ENCODE data around the gene MCTP2.

Gene MCTP2

DNA sequence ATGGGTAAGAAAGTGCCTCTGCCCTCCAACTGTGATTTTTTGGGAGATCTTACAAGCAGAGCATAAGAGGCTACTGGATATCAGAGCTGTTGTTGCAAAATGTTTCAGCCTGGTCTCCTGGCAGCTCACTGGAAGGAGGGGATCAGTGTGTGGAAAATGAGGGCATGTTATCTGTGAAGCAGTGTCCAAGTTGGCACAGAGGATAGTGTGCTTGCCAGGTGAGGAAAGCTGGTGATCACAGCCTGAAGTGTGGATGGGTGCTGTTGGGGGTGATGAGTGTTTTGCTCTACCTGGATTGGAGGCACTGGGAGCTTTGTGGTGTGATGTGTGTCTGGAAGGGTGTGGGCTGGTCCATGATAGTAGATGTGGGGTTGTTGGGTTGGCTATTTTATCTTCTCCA, 69.3 kb downstream of the MCTP2 start:
- no peak overlapping the region for H3K27ac ChIP-seq (replicated peaks; ENCODE audit: low read length)

GRCh38 chr15:94305133-94305532, 73.8 kb downstream of the MCTP2 start:
- Histone ChIP-seq H3K23ac (ENCODE audit: low read depth, low read length, poor library complexity) (no peak overlapping the region), H2BK15ac (ENCODE audit: low read length) (no peak overlapping the region), H3K4ac (ENCODE audit: low read length) (no peak overlapping the region), H3K79me1 (ENCODE audit: low read depth, low read length) (no peaks in the 10 kb centered on the region), H2BK120ac (ENCODE audit: low read depth, low read length) (no peak overlapping the region), H4K91ac (ENCODE audit: low read depth, low read length, poor library complexity) (no peak overlapping the region), H3K4me2 (ENCODE audit: insufficient read depth, low read length, poor library complexity, severe bottlenecking) (no peak overlapping the region), H4K8ac (ENCODE audit: low read depth, low read length) (no peak overlapping the region), H3K14ac (ENCODE audit: low read length) (no peak overlapping the region), H3K9ac (ENCODE audit: low read depth, low read length, poor library complexity) (no peak overlapping the region), H3K9me3 (replicated peaks in 1 of 2; ENCODE audit: control insufficient read depth in 2 of 2, insufficient read depth in 1 of 2, low read depth in 1 of 2, low read length in 2 of 2) (peaks cover 0 to 5% of the 10 kb centered on the region in 2 donors), H3K27me3 (ENCODE audit: control insufficient read depth in 3 of 3, insufficient read depth in 3 of 3, low read depth in 1 of 3, low read length in 3 of 3) (no peaks in the 10 kb centered on the region), H3K36me3 (replicated peaks in 1 of 2; ENCODE audit: control insufficient read depth in 2 of 2, insufficient read depth in 2 of 2, low read length in 2 of 2) (no peaks in the 10 kb centered on the region), H2BK12ac (ENCODE audit: low read length) (no peak overlapping the region), H2AK5ac (ENCODE audit: low read depth, low read length) (no peak overlapping the region), H2BK5ac (ENCODE audit: low read length) (no peak overlapping the region), H3K18ac (ENCODE audit: low read length) (no peak overlapping the region), H3K4me1 (ENCODE audit: control insufficient read depth in 2 of 2, insufficient read depth in 1 of 2, low read depth in 1 of 2, low read length in 2 of 2) (no peaks in the 10 kb centered on the region), H3K27ac (replicated peaks; ENCODE audit: low read length) (no peak overlapping the region), H2AFZ (ENCODE audit: low read length) (no peak overlapping the region), H3K4me3 (ENCODE audit: low read length in 2 of 2) (no peak overlapping the region)
- no CpG with 5 or more reads among the region's 4 CpGs for WGBS, 2 donors (ENCODE audit: extremely low coverage in 2 of 2, insufficient read length in 2 of 2, insufficient replicate concordance in 1 of 2)
- no peak for DNase-seq (ENCODE audit: low spot score)

More for the DNA sequence above, 69.3 kb downstream of the MCTP2 start:
- Histone ChIP-seq H2BK15ac (ENCODE audit: low read length) (no peak overlapping the region), H2AK5ac (ENCODE audit: low read depth, low read length) (no peak overlapping the region), H2BK120ac (ENCODE audit: low read depth, low read length) (no peak overlapping the region), H3K14ac (ENCODE audit: low read length) (no peak overlapping the region), H3K36me3 (replicated peaks in 1 of 2; ENCODE audit: control insufficient read depth in 2 of 2, insufficient read depth in 2 of 2, low read length in 2 of 2) (no peaks in the 10 kb centered on the region), H3K4me1 (ENCODE audit: control insufficient read depth in 2 of 2, insufficient read depth in 1 of 2, low read depth in 1 of 2, low read length in 2 of 2) (no peaks in the 10 kb centered on the region), H4K91ac (ENCODE audit: low read depth, low read length, poor library complexity) (no peak overlapping the region), H3K23ac (ENCODE audit: low read depth, low read length, poor library complexity) (no peak overlapping the region), H3K27me3 (ENCODE audit: control insufficient read depth in 3 of 3, insufficient read depth in 3 of 3, low read depth in 1 of 3, low read length in 3 of 3) (no peaks in the 10 kb centered on the region), H2AFZ (ENCODE audit: low read length) (no peak overlapping the region), H3K18ac (ENCODE audit: low read length) (no peak overlapping the region), H3K9ac (ENCODE audit: low read depth, low read length, poor library complexity) (no peak overlapping the region), H3K4ac (ENCODE audit: low read length) (no peak overlapping the region), H3K79me1 (ENCODE audit: low read depth, low read length) (no peaks in the 10 kb centered on the region), H2BK12ac (ENCODE audit: low read length) (no peak overlapping the region), H3K9me3 (replicated peaks in 1 of 2; ENCODE audit: control insufficient read depth in 2 of 2, insufficient read depth in 1 of 2, low read depth in 1 of 2, low read length in 2 of 2) (peaks cover 0 to 2% of the 10 kb centered on the region in 2 donors), H4K8ac (ENCODE audit: low read depth, low read length) (no peak overlapping the region), H3K4me2 (ENCODE audit: insufficient read depth, low read length, poor library complexity, severe bottlenecking) (no peak overlapping the region), H3K4me3 (ENCODE audit: low read length in 2 of 2) (peak overlapping the region in 1 of 2 donors; percentile 22), H2BK5ac (ENCODE audit: low read length) (no peak overlapping the region)
- DNase-seq (ENCODE audit: low spot score): no peak

DNA sequence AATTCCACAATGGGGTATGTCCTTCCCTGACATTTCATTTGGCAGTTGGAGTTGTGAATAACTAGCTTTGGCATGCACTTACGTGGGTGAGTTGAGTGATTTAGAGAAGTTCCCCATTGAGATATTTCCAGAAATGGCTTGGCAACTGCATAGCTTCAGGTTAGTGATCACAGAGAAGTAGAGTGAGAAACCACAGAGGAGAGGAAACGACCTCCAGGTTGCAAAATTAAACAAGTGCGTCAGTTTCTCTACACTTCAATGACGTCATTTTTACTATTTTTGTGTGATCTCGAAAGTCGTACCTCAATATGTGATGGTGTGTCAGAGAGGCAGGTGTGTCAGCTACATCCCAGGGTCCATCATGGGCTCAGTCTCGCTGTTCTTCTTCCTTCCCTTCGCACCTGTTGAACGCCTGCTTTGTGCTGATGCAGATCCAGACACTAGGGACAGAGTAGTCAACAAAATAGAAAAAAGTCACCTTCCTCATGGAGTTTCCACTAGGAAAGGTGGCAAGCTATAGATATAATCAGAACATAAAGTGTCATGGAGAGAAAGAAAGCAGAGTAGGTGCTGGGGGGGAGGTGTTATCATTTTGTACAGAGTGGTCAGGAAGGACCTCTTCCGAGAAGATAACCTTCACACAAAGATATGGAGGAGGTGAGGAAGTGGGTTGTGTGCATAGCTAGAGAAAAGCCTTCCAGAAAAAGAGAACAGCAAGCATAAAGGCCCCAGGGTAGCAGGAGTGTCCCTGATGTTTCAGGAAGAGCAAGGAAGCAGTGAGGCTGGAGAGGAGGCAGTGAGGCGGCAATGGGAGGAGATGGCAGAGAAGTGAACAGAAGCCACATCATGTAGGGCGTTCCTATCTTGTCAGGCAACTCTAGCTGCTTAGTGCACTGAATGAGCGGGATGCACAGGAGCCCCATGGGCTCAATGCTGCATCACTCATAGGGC, 75.6 kb downstream of the MCTP2 start:
- no peak overlapping the region for H2BK120ac ChIP-seq (ENCODE audit: low read depth, low read length)
- H2AFZ ChIP-seq (ENCODE audit: low read length): no peak overlapping the region
- H3K27ac ChIP-seq (replicated peaks; ENCODE audit: low read length): no peak overlapping the region
- H2BK15ac ChIP-seq (ENCODE audit: low read length): no peak overlapping the region
- H3K23ac ChIP-seq (ENCODE audit: low read depth, low read length, poor library complexity): no peak overlapping the region
- no peaks in the 10 kb centered on the region for H3K4me1 ChIP-seq (ENCODE audit: control insufficient read depth in 2 of 2, insufficient read depth in 1 of 2, low read depth in 1 of 2, low read length in 2 of 2)
- H3K9me3 ChIP-seq (replicated peaks in 1 of 2; ENCODE audit: control insufficient read depth in 2 of 2, insufficient read depth in 1 of 2, low read depth in 1 of 2, low read length in 2 of 2): peaks cover 0 to 3% of the 10 kb centered on the region in 2 donors
- H3K9ac ChIP-seq (ENCODE audit: low read depth, low read length, poor library complexity): no peak overlapping the region
- H2BK12ac ChIP-seq (ENCODE audit: low read length): no peak overlapping the region
- no peak overlapping the region for H3K4me2 ChIP-seq (ENCODE audit: insufficient read depth, low read length, poor library complexity, severe bottlenecking)
- no peak overlapping the region for H3K4ac ChIP-seq (ENCODE audit: low read length)
- H3K18ac ChIP-seq (ENCODE audit: low read length): peak overlapping the region; percentile 2
- no peaks in the 10 kb centered on the region for H3K79me1 ChIP-seq (ENCODE audit: low read depth, low read length)
- no peaks in the 10 kb centered on the region for H3K27me3 ChIP-seq (ENCODE audit: control insufficient read depth in 3 of 3, insufficient read depth in 3 of 3, low read depth in 1 of 3, low read length in 3 of 3)
- no peak overlapping the region for H4K91ac ChIP-seq (ENCODE audit: low read depth, low read length, poor library complexity)
- no peak overlapping the region for H4K8ac ChIP-seq (ENCODE audit: low read depth, low read length)
- WGBS, 2 donors (ENCODE audit: extremely low coverage in 2 of 2, insufficient read length in 2 of 2, insufficient replicate concordance in 1 of 2): no CpG with 5 or more reads among the region's 13 CpGs
- no peak overlapping the region for H2AK5ac ChIP-seq (ENCODE audit: low read depth, low read length)
- no peak overlapping the region for H2BK5ac ChIP-seq (ENCODE audit: low read length)
- no peak for DNase-seq (ENCODE audit: low spot score)
- H3K14ac ChIP-seq (ENCODE audit: low read length): no peak overlapping the region
- peak overlapping the region in 1 of 2 donors; percentile 63 for H3K4me3 ChIP-seq (ENCODE audit: low read length in 2 of 2)
- no peaks in the 10 kb centered on the region for H3K36me3 ChIP-seq (replicated peaks in 1 of 2; ENCODE audit: control insufficient read depth in 2 of 2, insufficient read depth in 2 of 2, low read length in 2 of 2)

GRCh38 chr15:94312946-94313345, 81.6 kb downstream of the MCTP2 start:
- no peaks in the 10 kb centered on the region for H3K79me1 ChIP-seq (ENCODE audit: low read depth, low read length)
- WGBS, 2 donors (ENCODE audit: extremely low coverage in 2 of 2, insufficient read length in 2 of 2, insufficient replicate concordance in 1 of 2): no CpG with 5 or more reads among the region's 5 CpGs

More at GRCh38 chr15:94312946-94313345, 81.6 kb downstream of the MCTP2 start:
- H3K9ac ChIP-seq (ENCODE audit: low read depth, low read length, poor library complexity): no peak overlapping the region
- H3K4me3 ChIP-seq (ENCODE audit: low read length in 2 of 2): no peak overlapping the region
- H3K9me3 ChIP-seq (replicated peaks in 1 of 2; ENCODE audit: control insufficient read depth in 2 of 2, insufficient read depth in 1 of 2, low read depth in 1 of 2, low read length in 2 of 2): no peaks in the 10 kb centered on the region
- no peak overlapping the region for H2BK120ac ChIP-seq (ENCODE audit: low read depth, low read length)
- no peak overlapping the region for H2BK12ac ChIP-seq (ENCODE audit: low read length)
- H3K4me2 ChIP-seq (ENCODE audit: insufficient read depth, low read length, poor library complexity, severe bottlenecking): no peak overlapping the region
- H3K18ac ChIP-seq (ENCODE audit: low read length): no peak overlapping the region
- H2BK15ac ChIP-seq (ENCODE audit: low read length): no peak overlapping the region
- H3K27me3 ChIP-seq (ENCODE audit: control insufficient read depth in 3 of 3, insufficient read depth in 3 of 3, low read depth in 1 of 3, low read length in 3 of 3): peaks cover 0 to 7% (median 0%) of the 10 kb centered on the region in 3 experiments
- no peak overlapping the region for H3K14ac ChIP-seq (ENCODE audit: low read length)
- no peak overlapping the region for H4K91ac ChIP-seq (ENCODE audit: low read depth, low read length, poor library complexity)
- no peak overlapping the region for H3K4ac ChIP-seq (ENCODE audit: low read length)
- DNase-seq (ENCODE audit: low spot score): no peak
- peaks cover 0 to 3% of the 10 kb centered on the region in 2 donors for H3K4me1 ChIP-seq (ENCODE audit: control insufficient read depth in 2 of 2, insufficient read depth in 1 of 2, low read depth in 1 of 2, low read length in 2 of 2)
- no peak overlapping the region for H4K8ac ChIP-seq (ENCODE audit: low read depth, low read length)
- H3K23ac ChIP-seq (ENCODE audit: low read depth, low read length, poor library complexity): no peak overlapping the region
- H3K36me3 ChIP-seq (replicated peaks in 1 of 2; ENCODE audit: control insufficient read depth in 2 of 2, insufficient read depth in 2 of 2, low read length in 2 of 2): no peaks in the 10 kb centered on the region
- H2AK5ac ChIP-seq (ENCODE audit: low read depth, low read length): no peak overlapping the region
- H2AFZ ChIP-seq (ENCODE audit: low read length): no peak overlapping the region
- no peak overlapping the region for H3K27ac ChIP-seq (replicated peaks; ENCODE audit: low read length)
- H2BK5ac ChIP-seq (ENCODE audit: low read length): no peak overlapping the region
